ENCODE measurements around the gene PHACTR2. TPM values are rescaled to one million over a fixed set of nuclear protein-coding genes. Genes with fewer than 3 reads are reported as not detected.
"Not testable (repeated sequence)": the region's sequence is repeated elsewhere in the genome, so short reads cannot be mapped to it uniquely, and the experiment has no call there.

PHACTR2 gene
- 10 to 100 TPM; 24.2 to 26.2 TPM for total RNA-seq

DNA sequence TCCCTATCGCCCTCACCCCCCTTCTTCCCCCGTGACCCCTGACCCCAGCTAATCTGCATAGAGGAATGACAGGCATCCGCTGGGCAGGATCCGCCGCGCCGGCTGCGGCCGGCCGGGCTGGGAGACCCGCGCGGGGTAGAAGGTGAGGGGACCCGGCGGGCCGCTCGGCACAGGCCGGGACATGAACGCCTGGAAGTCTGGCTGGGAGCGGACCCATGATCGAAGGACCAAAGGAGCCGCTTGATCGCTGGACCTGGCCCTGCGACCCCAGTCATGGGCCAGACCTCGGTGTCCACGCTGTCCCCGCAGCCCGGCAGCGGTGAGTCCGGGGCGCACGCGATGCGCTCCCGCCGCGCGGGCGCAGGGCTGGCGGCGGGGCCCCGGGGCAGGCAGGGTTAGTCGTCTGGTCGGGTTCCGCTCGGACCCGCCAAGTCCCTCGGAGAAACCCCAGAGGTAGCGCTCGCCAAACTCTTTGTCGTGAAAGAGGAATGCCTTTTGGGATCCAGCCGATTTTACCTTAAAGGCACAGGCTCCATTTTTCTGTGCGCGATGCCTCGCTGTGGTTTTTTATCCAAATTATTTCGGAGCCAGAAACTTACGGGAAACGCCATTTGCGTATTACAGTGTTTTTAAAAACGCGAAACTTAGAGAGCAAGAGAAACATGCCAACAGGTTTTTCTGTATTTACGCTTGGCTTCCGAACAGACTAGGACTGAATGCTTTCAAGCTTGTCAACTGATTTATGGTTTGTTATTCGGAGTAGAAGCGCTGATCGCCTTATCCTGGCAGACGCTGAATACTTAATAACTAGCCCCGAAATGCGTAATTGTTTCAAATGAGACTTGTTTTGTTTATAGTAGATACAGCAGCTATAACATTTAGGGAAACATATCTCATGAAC lies at the start of gene PHACTR2:
PHACTR2 (plus strand) TSS at position 75 of the 901 bp plus-strand sequence; CDS start at position 274, 199 bp downstream.
- ChIA-PET CTCF (interaction anchor here (0.6 kb wide), 1 partner anchor 223 kb away, joined by 3 read pairs; no protein-coding TSS in a partner anchor), POLR2A (interaction anchor here (0.6 kb wide), 1 partner anchor 380 kb away, joined by 8 read pairs; no protein-coding TSS in a partner anchor)

DNA sequence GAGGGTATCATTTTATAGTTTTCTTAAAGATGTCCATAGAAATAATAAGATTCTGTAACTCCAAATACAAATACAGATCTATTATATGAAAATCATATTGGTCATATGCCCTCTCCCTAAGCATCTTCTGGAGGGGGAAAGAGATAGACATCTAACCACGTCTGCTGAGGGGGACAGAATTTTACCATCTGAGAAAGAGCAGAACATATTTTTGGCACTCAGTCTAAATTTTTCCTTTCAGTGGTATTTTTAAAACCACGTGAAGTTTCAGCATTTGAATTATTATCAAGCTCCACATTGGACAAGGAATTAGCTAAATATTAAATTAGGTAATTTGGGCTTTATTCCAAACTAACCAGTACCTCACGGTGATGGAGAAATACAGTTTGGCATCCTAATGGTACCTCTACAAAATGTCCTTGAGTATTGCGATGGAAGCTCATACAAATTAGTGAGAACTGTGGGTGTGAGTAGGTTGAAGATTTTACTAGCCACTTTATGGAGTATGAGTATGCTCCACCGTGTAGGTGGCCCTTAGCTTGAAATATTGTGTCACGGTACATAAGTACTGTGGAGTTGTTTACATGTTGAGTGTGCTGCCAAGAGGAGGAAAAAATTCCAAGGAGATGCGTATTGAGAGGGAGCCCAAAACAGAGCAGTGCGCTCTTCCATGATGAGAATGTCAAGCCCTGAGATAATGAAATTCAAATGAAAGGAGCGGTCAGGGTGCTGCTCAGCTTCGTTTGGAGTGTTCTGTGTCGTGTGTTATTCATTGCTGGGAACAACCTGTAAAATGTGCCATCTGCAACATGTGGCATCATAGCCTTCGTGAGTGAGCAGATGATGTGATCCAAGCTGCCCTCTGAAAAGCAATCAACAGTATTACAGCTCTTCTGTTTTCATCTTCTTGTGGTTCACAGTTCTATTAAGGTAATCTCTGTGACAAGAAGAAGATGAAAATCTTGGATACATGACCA lies 48.4 kb upstream of the PHACTR2 start:
- ChIA-PET CTCF (no interaction called here), POLR2A (no interaction called here)

DNA sequence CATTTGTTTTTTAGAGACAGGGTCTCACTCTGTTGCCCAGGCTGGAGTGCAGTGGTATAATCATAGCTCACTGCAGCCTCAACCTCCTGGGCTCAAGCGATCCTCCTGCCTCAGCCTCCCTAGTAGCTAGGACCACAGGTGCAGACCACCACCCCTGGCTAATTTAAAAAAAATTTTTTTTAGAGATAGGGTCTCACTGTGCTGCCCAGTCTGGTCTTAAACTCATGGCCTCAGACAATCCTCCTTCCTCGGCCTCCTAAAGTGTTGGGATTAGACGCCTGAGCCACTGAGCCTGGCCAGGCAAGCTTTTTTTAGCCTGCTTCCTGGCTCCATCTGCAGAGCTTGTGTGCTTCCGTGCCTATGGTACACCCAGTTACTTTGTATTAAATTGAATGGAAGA lies 46.6 kb upstream of the PHACTR2 start:
- CTCF ChIA-PET, POLR2A ChIA-PET: not testable (repeated sequence)

- CTCF ChIA-PET, result no interaction called here
- POLR2A ChIA-PET, result no interaction called here
Measured at GRCh38 chr6:143632894-143633293, 44.9 kb upstream of the PHACTR2 start.

GRCh38 chr6:143634486-143634885 lies 43.3 kb upstream of the PHACTR2 start:
- ChIA-PET POLR2A (no interaction called here), CTCF (no interaction called here)

- CTCF ChIA-PET, result no interaction called here
- POLR2A ChIA-PET, result no interaction called here
Measured at GRCh38 chr6:143637691-143638090, 40.1 kb upstream of the PHACTR2 start.

DNA sequence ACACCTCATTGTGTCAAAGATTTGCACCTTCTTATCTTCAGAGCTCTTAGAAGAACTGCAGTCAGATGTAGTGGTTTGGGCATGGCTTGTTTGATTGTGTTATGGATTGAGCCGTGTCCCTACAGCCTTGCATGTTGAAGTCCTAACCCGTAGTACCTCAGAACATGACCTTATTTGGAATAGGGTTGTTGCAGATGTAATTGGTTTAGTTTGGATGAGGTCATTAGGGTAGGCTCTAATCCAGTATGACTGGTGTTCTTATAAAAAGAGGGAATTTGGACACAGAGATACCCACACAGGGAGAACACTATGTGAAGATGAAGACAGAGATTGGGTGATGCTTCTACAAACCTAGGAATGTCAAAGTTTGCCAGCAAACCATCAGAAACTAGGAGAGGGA lies 35.4 kb upstream of the PHACTR2 start:
- POLR2A ChIA-PET, result no interaction called here
- CTCF ChIA-PET, result no interaction called here

GRCh38 chr6:143647191-143647590 lies 30.6 kb upstream of the PHACTR2 start:
- CTCF ChIA-PET, result no interaction called here
- POLR2A ChIA-PET, result no interaction called here

DNA sequence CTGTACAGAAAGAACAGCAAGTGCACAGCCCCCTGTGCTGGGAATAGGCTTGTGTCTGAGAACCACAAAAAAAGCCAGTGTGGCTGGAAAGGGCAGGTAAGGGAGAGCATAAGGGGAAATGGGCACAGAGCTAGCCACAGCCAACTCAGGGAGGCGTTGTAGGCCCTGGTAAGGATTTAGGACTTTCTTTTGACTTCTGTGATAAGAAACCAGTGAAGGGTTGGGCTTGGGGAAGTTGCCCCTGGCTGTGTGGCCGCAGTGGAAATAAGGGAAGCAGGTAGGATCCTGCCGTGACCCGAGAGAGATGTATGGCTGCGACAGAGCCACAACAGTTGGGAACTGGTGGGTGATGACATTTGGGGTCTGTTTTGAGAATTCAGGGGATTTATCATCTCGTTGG lies 30.0 kb upstream of the PHACTR2 start:
- CTCF ChIA-PET, result no interaction called here
- POLR2A ChIA-PET, result no interaction called here

DNA sequence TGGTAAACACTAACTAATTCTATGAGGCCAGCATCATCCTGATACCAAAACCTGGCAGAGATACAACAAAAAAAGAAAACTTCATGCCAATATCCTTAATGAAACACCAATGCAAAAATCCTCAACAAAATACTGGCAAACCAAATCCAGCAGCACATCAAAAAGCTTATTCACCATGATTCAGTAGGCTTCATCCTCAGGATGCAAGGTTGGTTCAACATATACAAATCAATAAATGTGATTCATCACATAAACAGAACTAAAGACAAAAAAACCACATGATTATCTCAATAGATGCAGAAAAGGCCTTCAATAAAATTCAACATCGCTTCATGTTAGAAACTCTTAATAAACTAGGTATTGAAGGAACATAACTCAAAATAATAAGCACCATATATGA lies 28.4 kb upstream of the PHACTR2 start:
- POLR2A ChIA-PET, CTCF ChIA-PET: not testable (repeated sequence)

DNA sequence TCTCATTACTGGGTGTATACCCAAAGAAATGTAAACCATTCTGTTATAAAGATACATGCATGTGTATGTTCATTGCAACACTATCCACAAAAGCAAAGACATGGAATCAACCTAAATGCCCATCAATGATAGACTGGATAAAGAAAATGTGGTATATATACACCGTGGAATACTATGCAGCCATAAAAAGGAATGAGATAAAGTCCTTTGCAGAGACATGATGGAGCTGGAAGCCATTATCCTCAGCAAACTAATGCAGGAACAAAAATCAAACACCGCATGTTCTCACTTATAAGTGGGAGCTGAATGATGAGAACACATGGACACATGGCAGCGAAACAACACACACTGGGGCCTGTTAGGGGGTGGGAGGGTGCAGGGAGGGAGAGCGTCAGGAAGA lies 26.4 kb upstream of the PHACTR2 start:
- POLR2A ChIA-PET, result not testable (repeated sequence)
- CTCF ChIA-PET, result interaction anchor here (0.7 kb wide), 1 partner anchor 13 kb away, joined by 3 read pairs; no protein-coding TSS in a partner anchor

- POLR2A ChIA-PET, result no interaction called here
- CTCF ChIA-PET, result no interaction called here
Measured at GRCh38 chr6:143652841-143653331, 24.9 kb upstream of the PHACTR2 start.

GRCh38 chr6:143655541-143655940 lies 22.2 kb upstream of the PHACTR2 start:
- CTCF ChIA-PET, result no interaction called here
- POLR2A ChIA-PET, result no interaction called here

DNA sequence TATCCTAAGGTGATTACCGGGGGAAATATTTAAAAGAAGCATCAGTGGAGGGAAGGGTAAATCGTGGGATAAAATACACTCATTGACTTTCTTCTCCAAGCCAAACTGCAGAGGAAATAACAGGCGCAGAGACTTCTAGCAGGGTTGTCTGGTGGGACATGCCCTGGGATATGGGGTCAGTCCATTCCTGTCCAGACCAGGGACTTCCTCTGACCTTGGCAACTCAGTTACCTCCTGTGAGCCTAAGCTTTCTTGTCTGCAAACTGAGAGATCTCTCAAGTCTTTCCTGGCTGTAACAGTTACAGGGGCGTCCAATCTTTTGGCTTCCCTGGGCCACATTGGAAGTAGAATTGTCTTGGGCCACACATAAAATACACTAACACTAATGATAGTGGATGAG lies 21.7 kb upstream of the PHACTR2 start:
- POLR2A ChIA-PET, result no interaction called here
- CTCF ChIA-PET, result no interaction called here

- ChIA-PET CTCF (no interaction called here), POLR2A (no interaction called here)
Measured at GRCh38 chr6:143657809-143658208, 20.0 kb upstream of the PHACTR2 start.

GRCh38 chr6:143660170-143660569 lies 17.6 kb upstream of the PHACTR2 start:
- CTCF ChIA-PET, POLR2A ChIA-PET: not testable (repeated sequence)

GRCh38 chr6:143664171-143664570 lies 13.6 kb upstream of the PHACTR2 start:
- POLR2A ChIA-PET, result no interaction called here

GRCh38 chr6:143666007-143666406 lies 11.8 kb upstream of the PHACTR2 start:
- POLR2A ChIA-PET, CTCF ChIA-PET: not testable (repeated sequence)

More at GRCh38 chr6:143664171-143664570, 13.6 kb upstream of the PHACTR2 start:
- CTCF ChIA-PET, result no interaction called here

GRCh38 chr6:143669483-143669882 lies 8.3 kb upstream of the PHACTR2 start:
- CTCF ChIA-PET, POLR2A ChIA-PET: not testable (repeated sequence)

- ChIA-PET POLR2A (no interaction called here), CTCF (no interaction called here)
Measured at GRCh38 chr6:143673669-143674068, 4.1 kb upstream of the PHACTR2 start.

Data from activated CD8-positive, alpha-beta memory T cell treated with anti-CD3 and anti-CD28 coated beads for 36 hours (primary cell).